ENCODE data around the gene CD6.

CD6 gene

DNA sequence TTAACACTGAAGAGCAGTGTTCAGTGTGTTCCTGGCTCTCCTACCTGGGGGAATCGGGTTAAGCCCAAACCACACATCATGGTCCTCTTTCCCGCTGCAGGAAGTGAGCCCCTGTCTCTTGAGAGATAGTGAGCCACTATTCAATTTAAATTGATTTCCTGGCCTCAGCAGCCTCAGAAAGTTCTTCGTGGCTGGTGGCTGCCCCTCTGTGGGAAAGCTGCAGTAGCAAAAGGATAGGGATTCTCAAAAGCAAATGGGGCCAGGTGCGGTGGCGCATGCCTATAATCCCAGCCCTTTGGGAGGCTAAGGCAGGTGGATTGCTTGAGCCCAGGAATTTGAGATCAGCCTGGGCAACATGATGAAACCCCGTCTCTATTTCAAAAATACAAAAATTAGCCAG, 81.7 kb downstream of the CD6 start:
- Histone ChIP-seq H3K79me2 (ENCODE audit: insufficient read depth, low read length) (no peaks in the 10 kb centered on the region), H3K36me3 (ENCODE audit: insufficient read depth, low read length) (no peaks in the 10 kb centered on the region), H3K4me1 (ENCODE audit: insufficient read depth, low read length) (no peaks in the 10 kb centered on the region), H3K9me3 (ENCODE audit: insufficient read depth, low read length, severe bottlenecking) (no peaks in the 10 kb centered on the region), H4K20me1 (ENCODE audit: insufficient read depth, low read length) (peaks cover 4% of the 10 kb centered on the region; the same call in 1 of the 2 replicates), H3K9ac (ENCODE audit: low read depth, low read length) (no peak overlapping the region), H3K27me3 (ENCODE audit: insufficient read depth, low read length, poor library complexity) (peaks cover 8% of the 10 kb centered on the region), H3K27ac (ENCODE audit: low read length) (no peak overlapping the region), H2AFZ (ENCODE audit: low read depth, low read length) (no peak overlapping the region), H3K4me3 (ENCODE audit: low read depth in 1 of 2, low read length in 2 of 2) (no peak overlapping the region), H3K4me2 (ENCODE audit: insufficient read depth, low read length) (no peak overlapping the region)
- no peak for TF ChIP-seq EZH2 (IDR thresholded peaks at IDR 0.05; ENCODE audit: borderline replicate concordance, low read depth, low read length, severe bottlenecking)
- TF ChIP-seq, protein P1, sequence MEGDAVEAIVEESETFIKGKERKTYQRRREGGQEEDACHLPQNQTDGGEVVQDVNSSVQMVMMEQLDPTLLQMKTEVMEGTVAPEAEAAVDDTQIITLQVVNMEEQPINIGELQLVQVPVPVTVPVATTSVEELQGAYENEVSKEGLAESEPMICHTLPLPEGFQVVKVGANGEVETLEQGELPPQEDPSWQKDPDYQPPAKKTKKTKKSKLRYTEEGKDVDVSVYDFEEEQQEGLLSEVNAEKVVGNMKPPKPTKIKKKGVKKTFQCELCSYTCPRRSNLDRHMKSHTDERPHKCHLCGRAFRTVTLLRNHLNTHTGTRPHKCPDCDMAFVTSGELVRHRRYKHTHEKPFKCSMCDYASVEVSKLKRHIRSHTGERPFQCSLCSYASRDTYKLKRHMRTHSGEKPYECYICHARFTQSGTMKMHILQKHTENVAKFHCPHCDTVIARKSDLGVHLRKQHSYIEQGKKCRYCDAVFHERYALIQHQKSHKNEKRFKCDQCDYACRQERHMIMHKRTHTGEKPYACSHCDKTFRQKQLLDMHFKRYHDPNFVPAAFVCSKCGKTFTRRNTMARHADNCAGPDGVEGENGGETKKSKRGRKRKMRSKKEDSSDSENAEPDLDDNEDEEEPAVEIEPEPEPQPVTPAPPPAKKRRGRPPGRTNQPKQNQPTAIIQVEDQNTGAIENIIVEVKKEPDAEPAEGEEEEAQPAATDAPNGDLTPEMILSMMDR (IDR thresholded peaks at IDR 0.05; ENCODE audit: borderline replicate concordance, extremely low read depth, low read length, poor library complexity, severe bottlenecking), result no peak
- DNase-seq (no peak), ATAC-seq (ENCODE audit: insufficient read depth, low read depth) (no peak)

DNA sequence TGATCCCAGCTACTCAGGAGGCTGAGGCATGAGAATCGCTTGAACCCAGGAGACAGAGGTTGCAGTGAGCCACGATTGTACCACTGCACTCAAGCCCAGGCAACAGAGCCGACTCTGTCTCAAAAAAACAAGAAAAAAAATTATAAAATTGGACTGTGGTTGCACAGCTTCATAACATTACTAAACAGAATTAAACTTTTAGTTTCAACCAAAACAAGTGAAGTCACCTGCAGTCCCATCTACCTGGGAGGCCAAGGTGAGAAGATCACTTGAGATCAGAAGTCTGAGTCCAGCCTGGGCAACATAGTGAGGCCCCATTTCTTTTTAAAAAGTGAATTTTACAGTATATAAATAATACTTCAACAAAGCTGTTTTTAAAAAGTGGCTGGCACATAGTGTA, 83.0 kb downstream of the CD6 start:
- no peaks in the 10 kb centered on the region for H3K9me3 ChIP-seq (ENCODE audit: insufficient read depth, low read length, severe bottlenecking)
- ATAC-seq (ENCODE audit: insufficient read depth, low read depth), result no peak

DNA sequence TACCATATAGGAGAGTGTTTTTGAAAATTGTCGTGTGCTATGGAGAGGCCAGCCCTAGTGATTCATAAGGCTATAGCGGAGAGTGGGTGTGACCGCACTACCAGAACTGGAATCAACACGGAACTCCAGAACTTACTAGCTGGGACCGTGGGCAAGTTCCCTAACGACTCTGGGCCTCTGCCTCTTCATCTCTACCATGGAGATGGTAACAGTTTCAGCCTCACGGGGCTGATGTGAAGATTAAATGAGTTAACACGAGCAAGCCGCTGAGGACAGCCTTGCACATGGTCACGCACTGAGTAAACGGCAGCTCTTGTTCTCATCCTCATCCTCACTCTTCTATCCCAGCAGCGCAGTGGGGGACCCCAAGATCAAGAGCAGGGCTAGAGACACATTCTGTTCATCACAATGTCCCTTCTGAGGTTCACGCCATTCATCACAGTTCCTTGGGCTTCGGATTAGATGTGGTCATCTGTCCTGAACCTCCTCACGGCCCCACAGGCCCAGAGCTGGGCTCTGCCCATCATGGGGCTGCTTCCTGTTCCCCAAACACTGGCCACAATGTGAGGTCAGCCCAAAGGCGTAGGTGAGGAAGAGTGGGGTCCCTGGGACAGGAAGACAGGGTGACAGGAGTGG, 83.6 kb downstream of the CD6 start:
- Histone ChIP-seq H3K9ac (ENCODE audit: low read depth, low read length) (no peak overlapping the region), H3K4me3 (ENCODE audit: low read depth in 1 of 2, low read length in 2 of 2) (no peak overlapping the region), H4K20me1 (ENCODE audit: insufficient read depth, low read length) (0 out of 2 replicates have a peak, but pooled peaks cover 4% of the 10 kb centered on the region), H3K4me2 (ENCODE audit: insufficient read depth, low read length) (no peak overlapping the region), H3K4me1 (ENCODE audit: insufficient read depth, low read length) (no peaks in the 10 kb centered on the region), H3K79me2 (ENCODE audit: insufficient read depth, low read length) (no peaks in the 10 kb centered on the region), H3K27me3 (ENCODE audit: insufficient read depth, low read length, poor library complexity) (peaks cover 3% of the 10 kb centered on the region), H3K36me3 (ENCODE audit: insufficient read depth, low read length) (no peaks in the 10 kb centered on the region), H3K27ac (ENCODE audit: low read length) (no peak overlapping the region), H3K9me3 (ENCODE audit: insufficient read depth, low read length, severe bottlenecking) (no peaks in the 10 kb centered on the region), H2AFZ (ENCODE audit: low read depth, low read length) (no peak overlapping the region)
- TF ChIP-seq EZH2 (IDR thresholded peaks at IDR 0.05; ENCODE audit: borderline replicate concordance, low read depth, low read length, severe bottlenecking), result no peak
- TF ChIP-seq, protein P1 (IDR thresholded peaks at IDR 0.05; ENCODE audit: borderline replicate concordance, extremely low read depth, low read length, poor library complexity, severe bottlenecking), result no peak
- ATAC-seq (ENCODE audit: insufficient read depth, low read depth), result no peak
- no peak for DNase-seq

More for the DNA sequence above, 83.0 kb downstream of the CD6 start:
- no peak overlapping the region for H3K9ac ChIP-seq (ENCODE audit: low read depth, low read length)
- TF ChIP-seq, protein P1 (IDR thresholded peaks at IDR 0.05; ENCODE audit: borderline replicate concordance, extremely low read depth, low read length, poor library complexity, severe bottlenecking), result no peak
- H2AFZ ChIP-seq (ENCODE audit: low read depth, low read length), result no peak overlapping the region
- no peaks in the 10 kb centered on the region for H3K79me2 ChIP-seq (ENCODE audit: insufficient read depth, low read length)
- no peak overlapping the region for H3K4me3 ChIP-seq (ENCODE audit: low read depth in 1 of 2, low read length in 2 of 2)
- DNase-seq, result no peak
- no peak overlapping the region for H3K27ac ChIP-seq (ENCODE audit: low read length)
- no peaks in the 10 kb centered on the region for H3K4me1 ChIP-seq (ENCODE audit: insufficient read depth, low read length)
- H3K36me3 ChIP-seq (ENCODE audit: insufficient read depth, low read length), result no peaks in the 10 kb centered on the region
- H4K20me1 ChIP-seq (ENCODE audit: insufficient read depth, low read length), result 0 out of 2 replicates have a peak, but pooled peaks cover 4% of the 10 kb centered on the region
- no peak overlapping the region for H3K4me2 ChIP-seq (ENCODE audit: insufficient read depth, low read length)
- peaks cover 3% of the 10 kb centered on the region for H3K27me3 ChIP-seq (ENCODE audit: insufficient read depth, low read length, poor library complexity)

All from DND-41 (cell line).